C4-2B (cell line): ENCODE results near the gene TOX2.

Source experiments
- H3K27ac ChIP-seq: fragments of 450-650 bp; 2 replicates; pipeline ENCODE4 v1.5.1; 2017
- CTCF ChIP-seq: fragments of 450-650 bp; conservative IDR thresholded peaks from 2 replicates; pipeline ENCODE4 v1.5.1; 2017; ENCODE audit warnings: mild to moderate bottlenecking
- ZFX ChIP-seq: fragments of 450-650 bp; IDR thresholded peaks from 2 replicates; pipeline ENCODE4 v1.6.1; 2017

TOX2 gene

GRCh38 chr20:43914311-43915210 is at the start of gene TOX2:
TOX2 (plus strand) TSS chr20:43914852; CDS start chr20:43914892, 40 bp downstream.
- H3K27ac ChIP-seq = peak within 1 kb of the TSS; percentile 36
- TF ChIP-seq CTCF (no peak), ZFX (no peak)

- no peak overlapping the region for H3K27ac ChIP-seq
- TF ChIP-seq ZFX = no peak
- no peak for TF ChIP-seq CTCF
Observed at GRCh38 chr20:43868091-43868490, 46.6 kb upstream of the TOX2 start.

GRCh38 chr20:43870484-43870883 is 44.2 kb upstream of the TOX2 start:
- H3K27ac ChIP-seq = no peak overlapping the region
- TF ChIP-seq CTCF (no peak), ZFX (no peak)

GRCh38 chr20:43878776-43879175 is 35.9 kb upstream of the TOX2 start:
- H3K27ac ChIP-seq = no peak overlapping the region
- no peak for TF ChIP-seq CTCF
- no peak for TF ChIP-seq ZFX

- TF ChIP-seq CTCF = no peak
- no peak for TF ChIP-seq ZFX
- H3K27ac ChIP-seq = no peak overlapping the region
Observed at GRCh38 chr20:43893930-43894329, 20.7 kb upstream of the TOX2 start.

- TF ChIP-seq ZFX (no peak), CTCF (no peak)
- no peak overlapping the region for H3K27ac ChIP-seq
Observed at GRCh38 chr20:43894491-43894890, 20.2 kb upstream of the TOX2 start.

GRCh38 chr20:43895235-43895634 is 19.4 kb upstream of the TOX2 start:
- no peak overlapping the region for H3K27ac ChIP-seq
- TF ChIP-seq ZFX (no peak), CTCF (no peak)
